MM.1S (cell line): Measurements from ENCODE around the gene GAS5.

ENCODE experiments used
- DNase-seq: peaks from one replicate; pipeline ENCODE4 v3.0.0-alpha.2; 2015
- H2AFZ ChIP-seq: fragments of 300-600 bp; sonication (generic); 2 replicates; pipeline ENCODE4 v1.6.0; 2016; ENCODE audit warnings: antibody characterized with exemption, low read length
- H3F3A ChIP-seq: fragments of 300-600 bp; sonication (generic); 2 replicates; pipeline ENCODE4 v1.6.1; 2016; ENCODE audit warnings: mild to moderate bottlenecking, antibody characterized with exemption, low read length, moderate library complexity, mixed read lengths; ENCODE audit not compliant: insufficient read depth
- H3K27ac ChIP-seq: fragments of 300-600 bp; sonication (generic); 2 replicates; pipeline ENCODE4 v1.5.1; 2016; ENCODE audit warnings: mild to moderate bottlenecking, low read length
- H3K27me3 ChIP-seq: fragments of 300-600 bp; sonication (generic); replicated peaks from 2 replicates; pipeline ENCODE4 v1.6.0; 2016; ENCODE audit warnings: low read length; ENCODE audit not compliant: insufficient read depth
- H3K36me3 ChIP-seq: fragments of 300-600 bp; sonication (generic); replicated peaks from 2 replicates; pipeline ENCODE4 v1.6.1; 2016; ENCODE audit warnings: mild to moderate bottlenecking, low read length, mixed read lengths; ENCODE audit not compliant: insufficient read depth
- H3K4me1 ChIP-seq: fragments of 300-600 bp; sonication (generic); 2 replicates; pipeline ENCODE4 v1.6.1; 2016; ENCODE audit warnings: low read length, mixed read lengths
- H3K4me2 ChIP-seq: fragments of 300-600 bp; sonication (generic); 2 replicates; pipeline ENCODE4 v1.6.0; 2016; ENCODE audit warnings: low read depth, low read length
- H3K4me3 ChIP-seq: fragments of 300-600 bp; sonication (generic); 2 replicates; pipeline ENCODE4 v1.5.1; 2016; ENCODE audit warnings: low read length, mixed read lengths
- H3K79me2 ChIP-seq: fragments of 300-600 bp; sonication (generic); 2 replicates; pipeline ENCODE4 v1.6.1; 2016; ENCODE audit warnings: mixed run types, low read length, mixed read lengths
- H3K9ac ChIP-seq: fragments of 300-600 bp; sonication (generic); 2 replicates; pipeline ENCODE4 v1.6.1; 2016; ENCODE audit warnings: low read length, mixed read lengths
- H3K9me2 ChIP-seq: fragments of 300-600 bp; sonication (generic); replicated peaks from 2 replicates; pipeline ENCODE4 v1.6.1; 2016; ENCODE audit warnings: mild to moderate bottlenecking, low read length, mixed read lengths; ENCODE audit not compliant: insufficient read depth
- H3K9me3 ChIP-seq: fragments of 300-600 bp; sonication (generic); replicated peaks from 2 replicates; pipeline ENCODE4 v1.6.1; 2016; ENCODE audit warnings: mild to moderate bottlenecking, low read length, mixed read lengths; ENCODE audit not compliant: insufficient read depth
- H4K20me1 ChIP-seq: fragments of 300-600 bp; sonication (generic); 2 replicates; pipeline ENCODE4 v1.6.1; 2016; ENCODE audit warnings: mild to moderate bottlenecking, low read length, moderate library complexity, mixed read lengths; ENCODE audit not compliant: insufficient read depth
- CTCF ChIP-seq: fragments of 300-600 bp; sonication (generic); IDR thresholded peaks from 2 replicates; pipeline ENCODE4 v1.5.1; 2016; ENCODE audit warnings: antibody characterized with exemption, low read length, mixed read lengths
- EZH2 ChIP-seq: fragments of 300-600 bp; sonication (generic); optimal IDR thresholded peaks from 2 replicates; pipeline ENCODE3; 2017; ENCODE audit warnings: low read depth, mild to moderate bottlenecking, antibody characterized with exemption, low read length, mixed read lengths
- EZH2phosphoT487 ChIP-seq: fragments of 300-600 bp; sonication (generic); IDR thresholded peaks from 2 replicates; pipeline ENCODE4 v1.6.1; 2018; ENCODE audit warnings: antibody characterized with exemption, low read length

Gene GAS5

DNA sequence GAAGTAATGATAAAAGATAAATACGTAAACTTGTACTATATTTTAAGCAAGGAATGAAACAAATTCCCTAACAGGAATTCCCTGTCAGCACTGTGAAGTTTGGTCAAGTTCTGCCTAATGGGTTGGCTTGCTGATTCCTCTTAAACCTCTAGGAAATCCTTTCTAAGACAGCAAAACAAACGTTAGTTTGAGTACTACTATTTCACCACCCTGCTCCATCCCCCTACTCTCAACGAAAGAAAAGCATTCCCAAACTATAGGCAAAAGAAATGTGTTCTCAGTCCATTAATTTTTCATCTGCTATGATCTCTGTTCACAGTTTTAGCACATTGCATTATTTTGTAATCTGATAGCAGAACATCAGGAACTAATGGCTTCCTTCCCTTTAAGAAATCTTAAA is 33.2 kb upstream of the GAS5 start:
- H3F3A ChIP-seq: no peaks in the 10 kb centered on the region
- no peaks in the 10 kb centered on the region for H3K79me2 ChIP-seq
- no peaks in the 10 kb centered on the region for H3K4me1 ChIP-seq
- H4K20me1 ChIP-seq: no peaks in the 10 kb centered on the region
- H3K4me2 ChIP-seq: no peak overlapping the region
- H2AFZ ChIP-seq: no peak overlapping the region
- no peak overlapping the region for H3K9ac ChIP-seq
- no peak for TF ChIP-seq EZH2
- TF ChIP-seq CTCF: no peak
- TF ChIP-seq EZH2phosphoT487: no peak
- no peak overlapping the region for H3K4me3 ChIP-seq
- DNase-seq: no peak
- H3K9me2 ChIP-seq: no peaks in the 10 kb centered on the region
- no peak overlapping the region for H3K27ac ChIP-seq
- no peaks in the 10 kb centered on the region for H3K27me3 ChIP-seq
- H3K9me3 ChIP-seq: no peaks in the 10 kb centered on the region
- H3K36me3 ChIP-seq: no peaks in the 10 kb centered on the region

- Histone ChIP-seq H3K4me2 (no peak overlapping the region), H3K9ac (no peak overlapping the region), H3K9me3 (no peaks in the 10 kb centered on the region), H3K4me1 (no peaks in the 10 kb centered on the region), H3K4me3 (no peak overlapping the region), H2AFZ (no peak overlapping the region), H3K79me2 (no peaks in the 10 kb centered on the region), H3K36me3 (no peaks in the 10 kb centered on the region), H4K20me1 (no peaks in the 10 kb centered on the region), H3K27me3 (no peaks in the 10 kb centered on the region), H3K27ac (no peak overlapping the region), H3K9me2 (no peaks in the 10 kb centered on the region), H3F3A (no peaks in the 10 kb centered on the region)
- TF ChIP-seq EZH2phosphoT487 (no peak), EZH2 (no peak), CTCF (no peak)
- DNase-seq: no peak
Observed at GRCh38 chr1:173900427-173900826, 32.6 kb upstream of the GAS5 start.

GRCh38 chr1:173894189-173894588 is 26.4 kb upstream of the GAS5 start:
- Histone ChIP-seq H3K9me2 (no peaks in the 10 kb centered on the region), H3K36me3 (no peaks in the 10 kb centered on the region), H3F3A (no peaks in the 10 kb centered on the region), H3K79me2 (no peaks in the 10 kb centered on the region), H3K27ac (no peak overlapping the region), H3K27me3 (no peaks in the 10 kb centered on the region), H3K4me1 (no peaks in the 10 kb centered on the region), H4K20me1 (no peaks in the 10 kb centered on the region), H3K4me3 (no peak overlapping the region), H3K9ac (no peak overlapping the region), H3K9me3 (no peaks in the 10 kb centered on the region), H2AFZ (no peak overlapping the region), H3K4me2 (no peak overlapping the region)
- DNase-seq: no peak
- TF ChIP-seq EZH2: no peak
- TF ChIP-seq CTCF: no peak
- no peak for TF ChIP-seq EZH2phosphoT487

- no peak overlapping the region for H2AFZ ChIP-seq
- no peak for TF ChIP-seq EZH2
- no peak for TF ChIP-seq CTCF
- no peak for TF ChIP-seq EZH2phosphoT487
- no peak overlapping the region for H3K4me2 ChIP-seq
- no peaks in the 10 kb centered on the region for H3K4me1 ChIP-seq
- no peaks in the 10 kb centered on the region for H3K79me2 ChIP-seq
- H3K36me3 ChIP-seq: no peaks in the 10 kb centered on the region
- no peak overlapping the region for H3K4me3 ChIP-seq
- no peaks in the 10 kb centered on the region for H3K9me3 ChIP-seq
- no peaks in the 10 kb centered on the region for H3F3A ChIP-seq
- H3K27ac ChIP-seq: no peak overlapping the region
- no peaks in the 10 kb centered on the region for H3K9me2 ChIP-seq
- no peak overlapping the region for H3K9ac ChIP-seq
- no peaks in the 10 kb centered on the region for H4K20me1 ChIP-seq
- no peaks in the 10 kb centered on the region for H3K27me3 ChIP-seq
- no peak for DNase-seq
Observed at GRCh38 chr1:173893611-173894010, 25.8 kb upstream of the GAS5 start.
